GM21423 (cell line): Measurements from ENCODE around the gene FRK.
"Not testable (repeated sequence)": the region's sequence is repeated elsewhere in the genome, so short reads cannot be mapped to it uniquely, and the experiment has no call there.

Experiments
- ATAC-seq: cut with Tn5 transposase; IDR thresholded peaks from one replicate; pipeline ENCODE4 v1.9.1; 2021; ENCODE audit warnings: mild to moderate bottlenecking, moderate library complexity; ENCODE audit not compliant: unreplicated experiment

FRK gene

DNA sequence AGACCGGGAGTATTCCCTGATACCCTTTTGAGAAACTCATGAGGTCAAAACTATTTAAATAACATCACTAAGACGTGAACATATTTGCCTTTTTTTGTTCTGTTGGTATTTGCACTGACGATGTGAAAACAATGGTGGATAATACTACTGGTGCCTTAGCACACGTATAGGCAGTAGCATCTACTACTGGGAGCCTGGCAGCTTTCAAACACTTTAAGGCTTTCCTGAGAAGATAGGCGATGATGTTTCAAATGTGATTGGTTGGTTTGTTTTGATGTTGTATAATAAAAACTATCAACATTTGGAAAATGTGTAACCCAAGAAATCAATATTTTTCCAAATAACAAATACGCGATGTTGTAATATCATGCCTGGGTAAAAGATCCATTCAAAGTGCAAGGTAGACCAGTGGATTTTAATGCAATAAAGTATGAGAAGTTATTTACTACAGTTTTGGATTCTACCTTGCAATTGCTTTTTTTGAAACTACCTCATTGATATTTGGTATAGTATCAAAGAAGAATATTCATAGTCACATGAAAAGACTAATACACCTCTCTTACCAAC, 166.2 kb downstream of the FRK start:
- no peak for ATAC-seq

DNA sequence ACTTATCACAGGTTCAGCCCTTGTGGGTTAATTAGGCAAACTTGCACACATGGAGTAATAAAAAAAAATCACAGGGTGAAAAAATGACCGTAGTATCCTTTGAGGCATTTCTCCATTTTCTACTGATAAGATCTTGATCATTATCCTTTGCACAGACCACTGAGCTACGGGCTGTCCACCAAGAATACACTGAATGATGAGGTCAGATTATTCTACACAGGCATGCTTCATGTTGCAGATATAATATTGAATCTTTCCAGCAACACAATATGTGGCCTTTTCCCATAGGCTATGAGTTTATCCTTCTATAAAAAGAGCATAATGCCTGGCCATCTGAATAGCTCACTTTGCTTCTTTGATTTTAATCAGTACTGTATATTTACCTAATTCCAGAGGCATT, 168.9 kb downstream of the FRK start:
- ATAC-seq, result no peak

DNA sequence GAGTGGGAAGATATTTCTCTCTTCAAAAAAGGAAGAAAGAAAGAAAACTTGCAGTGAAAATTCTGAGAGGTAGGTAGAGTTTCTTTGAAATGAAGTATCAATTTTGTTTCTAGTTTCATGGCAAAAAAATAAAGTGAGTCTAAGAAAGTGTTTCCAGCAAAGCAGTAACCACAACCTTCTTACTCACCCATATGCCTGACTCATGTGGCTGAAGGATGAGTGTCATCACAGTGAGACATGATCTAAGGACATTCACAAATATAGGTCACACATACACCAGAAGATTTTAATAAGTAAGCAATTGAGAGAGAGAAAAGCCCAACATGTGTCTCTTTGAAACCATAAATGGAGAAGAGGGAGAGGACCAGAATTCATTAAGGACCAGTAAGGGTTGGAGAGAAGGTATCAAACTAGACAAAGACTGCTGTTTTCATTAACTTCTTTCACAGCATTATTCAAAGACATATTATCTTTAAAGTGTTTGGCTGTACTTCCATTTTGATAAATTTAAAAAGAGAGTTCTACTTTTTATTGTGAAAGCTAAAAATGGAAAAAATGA, 169.5 kb downstream of the FRK start:
- peak; percentile 98 for ATAC-seq

DNA sequence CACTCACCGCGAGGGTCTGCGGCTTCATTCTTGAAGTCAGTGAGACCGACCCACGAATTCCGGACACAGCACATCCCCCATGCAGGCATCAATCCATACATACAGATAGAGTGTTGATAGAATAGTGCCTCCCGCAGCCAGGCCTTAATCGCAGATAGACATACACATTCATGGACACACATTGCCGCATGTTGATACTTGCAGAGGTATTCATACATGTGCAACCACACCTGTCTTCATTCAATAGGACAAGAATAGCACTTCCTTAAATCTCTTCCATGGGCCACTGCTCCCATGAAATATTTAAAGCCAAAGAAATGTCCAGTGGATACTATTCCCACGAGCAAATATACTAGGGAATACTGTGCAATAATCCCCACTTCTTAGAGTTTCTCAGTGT, 170.5 kb downstream of the FRK start:
- ATAC-seq, result no peak

DNA sequence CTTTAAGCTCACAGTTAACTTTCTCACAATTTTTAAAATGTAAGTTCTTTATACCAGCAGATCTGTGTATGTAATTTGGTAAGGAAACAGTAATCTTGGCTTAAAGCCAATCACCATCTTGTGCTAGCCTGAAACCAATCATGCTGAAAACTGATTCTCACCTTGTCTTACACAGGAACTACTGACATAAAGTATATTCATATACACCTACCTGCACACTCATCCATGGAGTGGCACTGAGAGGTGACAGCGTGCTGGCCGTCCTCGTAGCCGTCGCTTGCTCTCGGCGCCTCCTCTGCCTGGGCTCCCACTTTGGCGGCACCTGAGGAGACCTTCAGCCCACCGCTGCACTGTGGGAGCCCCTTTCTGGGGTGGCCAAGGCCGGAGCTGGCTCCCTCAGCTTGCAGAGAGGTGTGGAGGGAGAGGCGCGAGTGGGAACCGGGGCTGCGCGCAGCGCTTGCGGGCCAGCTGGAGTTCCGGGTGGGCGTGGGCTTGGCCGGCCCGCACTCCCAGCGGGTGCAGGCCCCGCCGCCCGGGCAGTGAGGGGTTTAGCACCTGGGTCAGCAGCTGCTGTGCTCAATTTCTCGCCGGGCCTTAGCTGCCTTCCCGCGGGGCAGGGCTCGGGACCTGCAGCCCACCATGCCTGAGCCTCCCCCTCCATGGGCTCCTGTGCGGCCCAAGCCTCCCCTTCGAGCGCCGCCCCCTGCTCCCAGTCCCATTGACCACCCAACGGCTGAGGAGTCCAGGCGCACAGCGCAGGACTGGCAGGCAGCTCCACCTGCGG, 171.8 kb downstream of the FRK start:
- ATAC-seq, result not testable (repeated sequence)

DNA sequence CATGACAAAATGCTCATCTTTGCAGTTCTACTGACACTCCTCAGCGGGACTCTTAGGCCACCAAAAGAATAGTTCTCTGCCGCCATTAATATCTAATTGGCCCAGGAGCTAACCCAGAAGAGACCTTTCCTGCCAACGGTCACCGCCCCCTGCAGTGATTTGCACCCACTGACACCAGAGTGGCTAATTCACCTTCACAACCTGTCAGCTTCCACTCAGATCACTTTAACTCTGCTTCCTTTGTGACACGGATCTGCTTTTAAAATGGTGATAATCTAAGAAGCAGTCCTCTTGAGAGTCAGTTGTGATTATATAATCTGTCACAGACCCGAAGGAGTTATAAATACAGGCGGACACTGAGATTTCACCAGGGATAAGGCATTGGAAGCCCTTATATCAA, 172.8 kb downstream of the FRK start:
- ATAC-seq, result no peak

DNA sequence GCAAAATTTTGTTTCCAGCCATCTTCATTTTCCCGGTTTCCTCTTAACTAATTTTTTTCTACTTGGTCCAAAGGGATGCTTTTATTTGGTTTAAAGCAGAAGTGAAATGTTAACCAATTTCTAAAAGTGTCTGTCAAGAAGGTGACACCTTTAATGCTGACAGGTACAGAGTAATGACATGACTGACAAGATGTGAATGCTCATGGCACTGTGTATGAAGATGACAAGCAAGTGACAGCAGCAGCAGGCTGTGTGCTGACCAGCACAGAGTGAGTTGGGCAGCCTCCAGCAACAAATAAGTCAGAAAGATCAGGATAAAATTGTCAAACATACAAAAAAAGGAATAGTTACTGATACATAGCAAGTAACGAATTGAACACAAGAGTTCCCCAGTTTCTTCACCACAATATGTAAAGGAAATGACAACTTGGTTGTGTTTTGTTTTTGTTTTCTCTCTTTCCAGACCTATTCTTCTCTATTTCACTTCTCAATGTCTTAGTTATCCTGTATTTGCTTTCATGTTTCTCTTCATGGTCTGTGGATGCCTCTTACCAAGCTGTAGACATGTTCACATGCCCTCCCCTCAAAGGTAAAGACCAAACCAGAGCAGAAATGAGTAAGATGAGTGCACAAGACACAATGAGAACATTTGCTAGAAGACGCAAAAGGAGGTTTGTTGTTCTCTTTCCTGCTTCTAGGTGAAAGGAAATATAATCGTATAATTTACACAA, 174.9 kb downstream of the FRK start:
- ATAC-seq, result peak; percentile 53

DNA sequence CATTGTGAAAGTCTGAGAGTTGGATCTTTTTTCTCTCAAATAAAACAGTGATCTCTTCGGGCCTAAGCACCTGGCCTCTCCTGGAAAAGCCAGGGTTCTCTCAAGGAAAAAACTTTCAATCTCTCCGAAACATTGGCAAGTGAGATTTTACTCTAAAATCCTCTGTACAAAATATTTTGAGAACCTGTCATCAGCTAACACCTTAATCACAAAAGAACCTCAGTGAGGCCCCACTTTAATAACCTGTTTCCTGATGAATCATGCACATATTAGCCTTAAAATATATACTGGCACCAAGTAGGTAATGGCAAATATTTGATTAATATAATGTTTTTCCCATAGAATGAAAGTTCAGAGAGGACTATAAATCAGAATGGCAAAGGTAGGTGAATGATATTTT, 177.9 kb downstream of the FRK start:
- ATAC-seq, result no peak

DNA sequence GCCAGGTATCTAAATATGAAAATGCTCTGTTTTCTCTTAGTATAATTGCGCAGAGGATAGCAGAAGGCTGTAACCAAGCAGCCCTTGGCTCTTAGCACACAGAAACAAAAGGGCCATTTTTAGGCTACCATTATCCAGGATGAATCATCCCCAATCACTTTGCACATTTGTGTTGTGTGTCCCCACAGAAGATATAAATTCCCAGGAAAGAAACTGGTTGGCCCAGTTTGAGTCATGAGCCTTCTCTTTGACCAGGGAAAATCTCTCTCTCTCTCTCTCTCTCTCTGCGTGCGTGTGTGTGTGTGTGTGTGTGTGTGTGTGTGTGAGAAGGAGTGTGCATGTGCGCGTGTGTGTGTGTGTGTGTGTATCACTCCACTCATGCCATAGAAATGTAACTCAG, 178.5 kb downstream of the FRK start:
- no peak for ATAC-seq
